Hepatocyte (in vitro differentiated cells): ENCODE data around the gene NCAPG. TPM values are rescaled to one million over a fixed set of nuclear protein-coding genes. Genes with fewer than 3 reads are reported as not detected.
"Not testable (repeated sequence)": the region's sequence is repeated elsewhere in the genome, so short reads cannot be mapped to it uniquely, and the experiment has no call there.

Experiments used
- DNase-seq: peaks from one replicate; pipeline ENCODE4 v3.0.0-alpha.2; 2016; ENCODE audit warnings: low spot score
- H2AFZ ChIP-seq: fragments of 200-600 bp; sonication (generic); 2 replicates; pipeline ENCODE4 v1.6.0; 2016; ENCODE audit warnings: antibody characterized with exemption, mild to moderate bottlenecking
- H3K27ac ChIP-seq: fragments of 200-600 bp; sonication (generic); 2 replicates; pipeline ENCODE4 v1.5.1; 2016; ENCODE audit warnings: mild to moderate bottlenecking
- H3K27me3 ChIP-seq: fragments of 200-600 bp; sonication (generic); 2 replicates; pipeline ENCODE4 v1.6.1; 2016
- H3K36me3 ChIP-seq: fragments of 200-600 bp; sonication (generic); replicated peaks from 2 replicates; pipeline ENCODE4 v1.5.1; 2016; ENCODE audit warnings: low read depth; ENCODE audit not compliant: insufficient read depth
- H3K4me1 ChIP-seq: fragments of 200-600 bp; sonication (generic); 2 replicates; pipeline ENCODE4 v1.5.1; 2016; ENCODE audit warnings: mild to moderate bottlenecking, moderate library complexity; ENCODE audit not compliant: insufficient read depth
- H3K4me2 ChIP-seq: fragments of 200-600 bp; sonication (generic); 2 replicates; pipeline ENCODE4 v1.6.0; 2016
- H3K4me3 ChIP-seq: fragments of 200-600 bp; sonication (generic); 2 replicates; pipeline ENCODE4 v1.5.1; 2016; ENCODE audit warnings: mild to moderate bottlenecking
- H3K79me2 ChIP-seq: fragments of 200-600 bp; sonication (generic); 2 replicates; pipeline ENCODE4 v1.6.0; 2017; ENCODE audit warnings: mild to moderate bottlenecking
- H3K9me2 ChIP-seq: fragments of 200-600 bp; sonication (generic); replicated peaks from 2 replicates; pipeline ENCODE4 v1.6.0; 2017; ENCODE audit warnings: mild to moderate bottlenecking; ENCODE audit not compliant: insufficient read depth
- H3K9me3 ChIP-seq: fragments of 200-600 bp; sonication (generic); 2 replicates; pipeline ENCODE4 v1.5.1; 2016; ENCODE audit warnings: low read depth, mild to moderate bottlenecking
- H4K20me1 ChIP-seq: fragments of 200-600 bp; sonication (generic); 2 replicates; pipeline ENCODE4 v1.6.0; 2016; ENCODE audit warnings: mild to moderate bottlenecking; ENCODE audit not compliant: insufficient read depth, poor library complexity, severe bottlenecking
- CTCF ChIP-seq: fragments of 200-600 bp; sonication (generic); IDR thresholded peaks from 2 replicates; pipeline ENCODE4 v1.5.1; 2016; ENCODE audit warnings: antibody characterized with exemption, mild to moderate bottlenecking; ENCODE audit not compliant: poor library complexity
- EZH2 ChIP-seq: fragments of 200-600 bp; sonication (generic); IDR thresholded peaks from 2 replicates; pipeline ENCODE4 v1.6.1; 2016; ENCODE audit warnings: antibody characterized with exemption, mild to moderate bottlenecking, borderline replicate concordance
- EZH2phosphoT487 ChIP-seq: fragments of 200-600 bp; sonication (generic); IDR thresholded peaks from one replicate; pipeline ENCODE4 v1.6.1; 2018; ENCODE audit warnings: antibody characterized with exemption, mild to moderate bottlenecking, low read depth, moderate library complexity; ENCODE audit not compliant: unreplicated experiment, severe bottlenecking
- WGBS: methylation state at CpG from one replicate; pipeline ENCODE4 v1.1.6; 2016; ENCODE audit warnings: low lambda C conversion rate; ENCODE audit errors: missing lambda C conversion rate; 5-methylcytosine and 5-hydroxymethylcytosine counted together
- polyA plus RNA-seq: library from polyadenylated mRNA; unstranded; fragments of >200 nt; fragmentation: Nextera tagmentation; extraction: Ambion mirVana; gene quantifications from 2 replicates; pipeline ENCODE4 v1.2.1, GENCODE V29; 2016
- total RNA-seq: library from RNA; depleted of rRNA; stranded (reverse); fragments of >200 nt; gene quantifications from 2 replicates; pipeline ENCODE4 v1.2.3, GENCODE V29; 2014

Gene NCAPG
- total and polyA plus RNA-seq, 2 experiments from 2014 or later, result 3.3 to 11.9 TPM

- Histone ChIP-seq H3K9me2 (no peaks in the 10 kb centered on the region), H3K4me2 (no peak overlapping the region), H3K4me1 (no peaks in the 10 kb centered on the region), H3K27me3 (no peaks in the 10 kb centered on the region), H3K27ac (no peak overlapping the region), H4K20me1 (no peaks in the 10 kb centered on the region), H3K9me3 (no peaks in the 10 kb centered on the region), H3K79me2 (no peaks in the 10 kb centered on the region), H3K4me3 (no peak overlapping the region), H3K36me3 (no peaks in the 10 kb centered on the region), H2AFZ (no peak overlapping the region)
- DNase-seq, result no peak
- WGBS, result 89% methylated on average over 2 of the region's 2 CpGs
- TF ChIP-seq CTCF, result no peak
- TF ChIP-seq EZH2phosphoT487, result no peak
- TF ChIP-seq EZH2, result no peak
Measured at GRCh38 chr4:17846266-17846665, 35.5 kb downstream of the NCAPG start.

GRCh38 chr4:17850295-17850694, 39.5 kb downstream of the NCAPG start:
- not testable (repeated sequence) for H4K20me1 ChIP-seq, H3K27me3 ChIP-seq, H3K36me3 ChIP-seq, H3K9me3 ChIP-seq, H3K27ac ChIP-seq, H3K4me3 ChIP-seq, H3K4me1 ChIP-seq, H3K79me2 ChIP-seq, DNase-seq, H3K4me2 ChIP-seq, H2AFZ ChIP-seq, H3K9me2 ChIP-seq
- 87% methylated on average over 1 of the region's 1 CpG for WGBS

- peaks cover 4% of the 10 kb centered on the region for H3K4me1 ChIP-seq
- H3K9me3 ChIP-seq, result no peaks in the 10 kb centered on the region
- no peaks in the 10 kb centered on the region for H3K36me3 ChIP-seq
- no peak overlapping the region for H3K27ac ChIP-seq
- H3K9me2 ChIP-seq, result no peaks in the 10 kb centered on the region
- H3K4me2 ChIP-seq, result no peak overlapping the region
- no peak for DNase-seq
- H3K27me3 ChIP-seq, result no peaks in the 10 kb centered on the region
- H3K79me2 ChIP-seq, result no peaks in the 10 kb centered on the region
- H3K4me3 ChIP-seq, result no peak overlapping the region
- no peak for TF ChIP-seq EZH2
- no peak for TF ChIP-seq EZH2phosphoT487
- no peak for TF ChIP-seq CTCF
- no peak overlapping the region for H2AFZ ChIP-seq
- H4K20me1 ChIP-seq, result no peaks in the 10 kb centered on the region
Measured at GRCh38 chr4:17851959-17852358, 41.2 kb downstream of the NCAPG start.

GRCh38 chr4:17854036-17854435, 43.3 kb downstream of the NCAPG start:
- no peak for DNase-seq
- Histone ChIP-seq H3K9me2 (no peaks in the 10 kb centered on the region), H3K4me3 (no peak overlapping the region), H3K4me1 (peaks cover 4% of the 10 kb centered on the region), H3K79me2 (no peaks in the 10 kb centered on the region), H3K27me3 (no peaks in the 10 kb centered on the region), H3K27ac (no peak overlapping the region), H2AFZ (no peak overlapping the region), H3K36me3 (no peaks in the 10 kb centered on the region), H3K4me2 (no peak overlapping the region), H4K20me1 (no peaks in the 10 kb centered on the region), H3K9me3 (no peaks in the 10 kb centered on the region)
- 61% methylated on average over 3 of the region's 3 CpGs for WGBS
- TF ChIP-seq EZH2phosphoT487, result no peak
- TF ChIP-seq EZH2, result no peak
- TF ChIP-seq CTCF, result no peak
